A673 (cell line): ENCODE results near the gene NLGN1.

Source experiments
- CTCF ChIP-seq: fragments of 300-800, 200-600 bp; sonication (generic); conservative IDR thresholded peaks from 2 replicates; pipeline ENCODE4 v1.5.1; 2017; ENCODE audit warnings: low read depth, mild to moderate bottlenecking, antibody characterized with exemption, low read length, moderate library complexity, mixed read lengths
- EZH2 ChIP-seq: fragments of 200-600 bp; sonication (generic); IDR thresholded peaks from 2 replicates; pipeline ENCODE4 v1.6.1; 2017; ENCODE audit warnings: borderline replicate concordance, low read depth, mild to moderate bottlenecking, mixed read lengths, antibody characterized with exemption, low read length; ENCODE audit not compliant: poor library complexity, severe bottlenecking

- no peak for TF ChIP-seq CTCF
- no peak for TF ChIP-seq EZH2
These were observed 349.9 kb downstream of the NLGN1 start for GRCh38 chr3:173747427-173747826.
